Neural progenitor cell (in vitro differentiated cells): ENCODE data around the gene MACIR.

Experiments used
- EZH2phosphoT487 ChIP-seq: fragments of 200-600 bp; sonication (generic); IDR thresholded peaks from 2 replicates; pipeline ENCODE4 v1.6.1; 2017; ENCODE audit warnings: antibody characterized with exemption
- TF ChIP-seq, protein P1 (sequence below): fragments of 200-600 bp; sonication (generic); IDR thresholded peaks from 2 replicates; pipeline ENCODE4 v1.5.1; 2017; ENCODE audit warnings: antibody characterized with exemption, mild to moderate bottlenecking

DNA sequence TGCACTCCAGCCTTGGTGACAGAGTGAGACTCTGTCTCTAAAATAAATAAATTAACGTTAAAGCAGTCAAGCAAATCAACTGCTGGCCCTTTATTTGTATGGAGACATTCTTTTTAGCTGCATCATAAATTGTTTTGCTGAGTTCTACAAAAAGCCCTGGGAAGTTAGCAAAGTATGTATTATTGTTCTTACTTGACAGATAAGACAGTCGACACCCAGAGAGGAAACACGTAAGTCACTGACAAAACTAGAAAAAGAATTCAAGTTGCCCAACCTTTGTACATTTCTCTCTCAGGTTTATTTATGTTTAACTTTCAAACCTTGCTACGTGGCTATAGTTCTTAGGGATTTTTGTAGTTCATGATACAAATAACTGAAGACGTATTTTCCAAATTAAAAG lies 40.4 kb upstream of the MACIR start:
- TF ChIP-seq, protein P1, sequence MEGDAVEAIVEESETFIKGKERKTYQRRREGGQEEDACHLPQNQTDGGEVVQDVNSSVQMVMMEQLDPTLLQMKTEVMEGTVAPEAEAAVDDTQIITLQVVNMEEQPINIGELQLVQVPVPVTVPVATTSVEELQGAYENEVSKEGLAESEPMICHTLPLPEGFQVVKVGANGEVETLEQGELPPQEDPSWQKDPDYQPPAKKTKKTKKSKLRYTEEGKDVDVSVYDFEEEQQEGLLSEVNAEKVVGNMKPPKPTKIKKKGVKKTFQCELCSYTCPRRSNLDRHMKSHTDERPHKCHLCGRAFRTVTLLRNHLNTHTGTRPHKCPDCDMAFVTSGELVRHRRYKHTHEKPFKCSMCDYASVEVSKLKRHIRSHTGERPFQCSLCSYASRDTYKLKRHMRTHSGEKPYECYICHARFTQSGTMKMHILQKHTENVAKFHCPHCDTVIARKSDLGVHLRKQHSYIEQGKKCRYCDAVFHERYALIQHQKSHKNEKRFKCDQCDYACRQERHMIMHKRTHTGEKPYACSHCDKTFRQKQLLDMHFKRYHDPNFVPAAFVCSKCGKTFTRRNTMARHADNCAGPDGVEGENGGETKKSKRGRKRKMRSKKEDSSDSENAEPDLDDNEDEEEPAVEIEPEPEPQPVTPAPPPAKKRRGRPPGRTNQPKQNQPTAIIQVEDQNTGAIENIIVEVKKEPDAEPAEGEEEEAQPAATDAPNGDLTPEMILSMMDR = no peak
- TF ChIP-seq EZH2phosphoT487 = no peak
